IMR-90 (cell line): ENCODE results near the gene DCANP1. TPM values are rescaled to one million over a fixed set of nuclear protein-coding genes. Genes with fewer than 3 reads are reported as not detected.

Experiments
- microRNA-seq, 2 experiments: library from miRNA; stranded (forward) in 1 of 2; unstranded in 1 of 2; fragments of 10-50 nt in 1 of 2; fragments of <30 nt in 1 of 2; gene quantifications in 1 of 2; microRNA quantifications in 1 of 2; one replicate each; pipeline versions ENCODE3 to v1.1.0; 2013 to 2020; ENCODE audit not compliant: insufficient read depth in 1 of 2, insufficient read length in 1 of 2, unreplicated experiment in 1 of 2
- polyA plus RNA-seq, 3 experiments: library from polyadenylated mRNA; depleted of rRNA; stranded (reverse); fragments of >200 nt; gene quantifications; 2 replicates each; pipeline ENCODE4 v1.2.3, GENCODE V29; 2012; ENCODE audit warnings: low replicate concordance in 1 of 3
- small RNA-seq, 5 experiments: library from RNA; depleted of rRNA; stranded (forward); fragments of <200 nt; gene quantifications; one replicate each; pipeline ENCODE3, GENCODE V24; 2012
- total RNA-seq: library from RNA; depleted of rRNA; stranded (reverse); fragments of >200 nt; gene quantifications from 2 replicates; pipeline ENCODE4 v1.2.3, GENCODE V29; 2012; rRNA removed

The DCANP1 gene
- total and polyA plus RNA-seq, 2 of the 4 experiments (the other 2 are of a cell fraction), result not detected

Small RNA genes lying within 50 kb of the gene (microRNA-seq; reads per million reads assigned to microRNA genes)
- gene DCANP1 (ENCODE audit: insufficient read depth, insufficient read length), result not detected

Small RNA genes lying within 50 kb of the gene (small RNA-seq; reads per million reads assigned to genes)
- gene DCANP1, result 0 reads per million in 5 experiments

Other genes with a start within 250 kb of the DCANP1 start
- gene MACROH2A1, start 48.1 kb downstream of the DCANP1 start, total RNA-seq, result 126 and 141 TPM in 2 replicates
- gene MACROH2A1, start 48.1 kb downstream of the DCANP1 start, polyA plus RNA-seq (2012; rRNA removed), result 122 and 132 TPM in 2 replicates
- gene TIFAB, start 5.0 kb upstream of the DCANP1 start, total RNA-seq, result not detected in 2 replicates
- not detected in 2 replicates for gene TIFAB, start 5.0 kb upstream of the DCANP1 start, polyA plus RNA-seq (2012; rRNA removed)
- gene NEUROG1, start 88.6 kb upstream of the DCANP1 start, total RNA-seq, result not detected in 2 replicates
- not detected in 2 replicates for gene NEUROG1, start 88.6 kb upstream of the DCANP1 start, polyA plus RNA-seq (2012; rRNA removed)
- gene CXCL14, start 131.6 kb upstream of the DCANP1 start, total RNA-seq, result under 0.01 TPM in 1 of 2 replicates, not detected in the other
- gene CXCL14, start 131.6 kb upstream of the DCANP1 start, polyA plus RNA-seq (2012; rRNA removed), result not detected in 2 replicates